PC-9 (cell line): ENCODE measurements around the gene TXNDC2. TPM values are rescaled to one million over a fixed set of nuclear protein-coding genes. Genes with fewer than 3 reads are reported as not detected.

Experiments used
- BruUV-seq: library from RNA; stranded (reverse); fragments of 400-500 nt; replicated peaks from 2 replicates; lab custom pipeline; 2021; lab: Mats Ljungman, UMichigan
- CTCF ChIA-PET: fragments of 300-600 bp; sonication (Branson Sonifier 250); formaldehyde crosslinking; loops from one replicate; lab custom pipeline; 2022; ENCODE audit warnings: antibody characterized with exemption; lab: Charles Lee
- POLR2A ChIA-PET: fragments of 300-600 bp; sonication (Branson Sonifier 250); formaldehyde crosslinking; loops from one replicate; lab custom pipeline; 2022; ENCODE audit warnings: antibody characterized with exemption; ENCODE audit not compliant: unreplicated experiment; lab: Charles Lee
- DNase-seq, 2 experiments: peaks; one replicate each; pipeline versions ENCODE4 v3.0.0 to v3.0.0-alpha.2; 2015 to 2022; ENCODE audit warnings: mixed read lengths in 1 of 2
- H2AFZ ChIP-seq: fragments of 200-600 bp; sonication (generic); 2 replicates; pipeline ENCODE4 v1.8.1; 2017; ENCODE audit warnings: antibody characterized with exemption
- H3F3A ChIP-seq: fragments of 200-600 bp; sonication (generic); 2 replicates; pipeline ENCODE4 v1.8.1; 2017; ENCODE audit warnings: antibody characterized with exemption, mild to moderate bottlenecking, low read depth; ENCODE audit not compliant: insufficient read depth
- H3K27ac ChIP-seq: fragments of 200-600 bp; sonication (generic); 2 replicates; pipeline ENCODE4 v1.6.1; 2016; ENCODE audit warnings: mixed run types
- H3K27me3 ChIP-seq: fragments of 200-600 bp; sonication (generic); 2 replicates; pipeline ENCODE4 v1.6.1; 2016; ENCODE audit warnings: low read depth, mixed run types; ENCODE audit not compliant: insufficient read depth
- H3K36me3 ChIP-seq: fragments of 200-600 bp; sonication (generic); 2 replicates; pipeline ENCODE4 v1.6.1; 2016; ENCODE audit warnings: low read depth, mixed run types
- H3K4me1 ChIP-seq: fragments of 200-600 bp; sonication (generic); replicated peaks from 2 replicates; pipeline ENCODE4 v1.6.1; 2016; ENCODE audit warnings: mixed run types; ENCODE audit not compliant: insufficient read depth
- H3K4me2 ChIP-seq: fragments of 200-600 bp; sonication (generic); 2 replicates; pipeline ENCODE4 v1.6.1; 2017; ENCODE audit warnings: mixed run types
- H3K4me3 ChIP-seq: fragments of 200-600 bp; sonication (generic); 2 replicates; pipeline ENCODE4 v1.6.1; 2016; ENCODE audit warnings: mixed run types
- H3K79me2 ChIP-seq: fragments of 200-600 bp; sonication (generic); 2 replicates; pipeline ENCODE4 v1.6.1; 2017; ENCODE audit warnings: low read depth, mixed run types
- H3K9me2 ChIP-seq: fragments of 200-600 bp; sonication (generic); 2 replicates; pipeline ENCODE4 v1.8.1; 2017; ENCODE audit warnings: mild to moderate bottlenecking; ENCODE audit not compliant: insufficient read depth
- H3K9me3 ChIP-seq: fragments of 200-600 bp; sonication (generic); 2 replicates; pipeline ENCODE4 v1.8.1; 2016; ENCODE audit warnings: low read depth; ENCODE audit not compliant: insufficient read depth
- H4K20me1 ChIP-seq: fragments of 200-600 bp; sonication (generic); 2 replicates; pipeline ENCODE4 v1.8.1; 2017; ENCODE audit not compliant: insufficient read depth
- EZH2 ChIP-seq: fragments of 200-600 bp; sonication (generic); IDR thresholded peaks from 2 replicates; pipeline ENCODE4 v1.8.0; 2017; ENCODE audit warnings: antibody characterized with exemption, low read depth
- intact Hi-C: fragments of 100-400 bp; cut with micrococcal nuclease; formaldehyde crosslinking; loops from one replicate; pipeline ENCODE4 v1.10.0; 2022; ENCODE audit not compliant: unreplicated experiment
- total RNA-seq: library from RNA; stranded (reverse); gene quantifications from 2 replicates; pipeline ENCODE4 v1.2.3, GENCODE V29; 2021
- TF ChIP-seq, protein P1 (sequence below): fragments of 200-600 bp; sonication (generic); conservative IDR thresholded peaks from 2 replicates; pipeline ENCODE4 v1.6.1; 2017; ENCODE audit warnings: mixed run types, antibody characterized with exemption, mild to moderate bottlenecking, moderate library complexity

TXNDC2 gene
- total RNA-seq, 1 experiment from 2014 or later: 0.11 TPM

DNA sequence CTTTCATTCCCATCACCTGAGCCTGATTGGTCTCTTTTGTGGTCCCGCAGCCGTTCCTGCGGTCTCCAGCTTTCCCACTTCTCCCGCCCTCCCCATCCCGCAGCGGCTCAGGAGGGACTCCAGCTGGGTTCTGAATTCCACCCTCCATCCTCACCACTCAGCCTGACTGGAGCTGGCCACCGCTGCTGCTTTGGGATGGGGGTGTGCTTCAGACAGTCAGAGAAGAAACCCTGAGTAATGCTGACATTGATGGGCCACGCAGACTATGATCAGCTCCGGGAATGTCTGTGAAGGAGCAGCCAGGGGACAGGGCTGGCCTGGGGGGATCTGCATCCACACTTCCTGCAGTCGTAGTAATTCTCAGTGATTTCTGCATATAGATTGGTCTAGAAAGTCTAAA, 45.9 kb upstream of the TXNDC2 start:
- intact Hi-C loops: no loop called here
- Histone ChIP-seq H3K27ac (no peak overlapping the region), H3K27me3 (no peaks in the 10 kb centered on the region), H3K4me2 (no peak overlapping the region), H2AFZ (no peak overlapping the region), H4K20me1 (no peaks in the 10 kb centered on the region), H3F3A (peaks cover 16% of the 10 kb centered on the region), H3K9me2 (no peaks in the 10 kb centered on the region), H3K79me2 (no peaks in the 10 kb centered on the region), H3K36me3 (no peaks in the 10 kb centered on the region), H3K4me3 (no peak overlapping the region), H3K4me1 (peaks cover 38% of the 10 kb centered on the region), H3K9me3 (no peaks in the 10 kb centered on the region)
- DNase-seq: peak in 1 of 2 experiments; percentile 5
- BruUV-seq: no TSS peak
- TF ChIP-seq, protein P1, sequence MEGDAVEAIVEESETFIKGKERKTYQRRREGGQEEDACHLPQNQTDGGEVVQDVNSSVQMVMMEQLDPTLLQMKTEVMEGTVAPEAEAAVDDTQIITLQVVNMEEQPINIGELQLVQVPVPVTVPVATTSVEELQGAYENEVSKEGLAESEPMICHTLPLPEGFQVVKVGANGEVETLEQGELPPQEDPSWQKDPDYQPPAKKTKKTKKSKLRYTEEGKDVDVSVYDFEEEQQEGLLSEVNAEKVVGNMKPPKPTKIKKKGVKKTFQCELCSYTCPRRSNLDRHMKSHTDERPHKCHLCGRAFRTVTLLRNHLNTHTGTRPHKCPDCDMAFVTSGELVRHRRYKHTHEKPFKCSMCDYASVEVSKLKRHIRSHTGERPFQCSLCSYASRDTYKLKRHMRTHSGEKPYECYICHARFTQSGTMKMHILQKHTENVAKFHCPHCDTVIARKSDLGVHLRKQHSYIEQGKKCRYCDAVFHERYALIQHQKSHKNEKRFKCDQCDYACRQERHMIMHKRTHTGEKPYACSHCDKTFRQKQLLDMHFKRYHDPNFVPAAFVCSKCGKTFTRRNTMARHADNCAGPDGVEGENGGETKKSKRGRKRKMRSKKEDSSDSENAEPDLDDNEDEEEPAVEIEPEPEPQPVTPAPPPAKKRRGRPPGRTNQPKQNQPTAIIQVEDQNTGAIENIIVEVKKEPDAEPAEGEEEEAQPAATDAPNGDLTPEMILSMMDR: no peak
- TF ChIP-seq EZH2: no peak
- CTCF ChIA-PET: no interaction called here
- POLR2A ChIA-PET: no interaction called here

DNA sequence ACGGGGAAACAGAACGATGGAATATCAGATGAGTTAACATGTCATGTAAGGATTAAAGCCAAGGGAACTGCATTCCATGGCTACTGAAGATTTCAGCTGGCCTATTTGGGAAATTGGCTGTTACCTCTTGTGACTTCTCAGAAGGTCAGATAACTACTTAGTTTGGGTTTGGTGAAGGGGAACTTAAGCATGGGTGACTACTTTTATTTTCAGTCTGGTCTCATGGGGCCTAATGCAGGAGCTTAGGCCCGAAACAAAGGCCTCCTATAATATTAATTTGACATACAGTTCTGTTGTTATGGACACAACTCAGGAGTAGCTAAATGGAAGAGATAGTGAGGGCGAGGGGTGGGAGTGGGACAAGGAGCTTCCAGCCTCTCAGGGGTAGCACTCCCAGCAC, 44.0 kb upstream of the TXNDC2 start:
- Histone ChIP-seq H2AFZ (no peak overlapping the region), H3F3A (peaks cover 20% of the 10 kb centered on the region), H3K9me2 (no peaks in the 10 kb centered on the region), H3K4me1 (peaks cover 31% of the 10 kb centered on the region), H3K79me2 (no peaks in the 10 kb centered on the region), H3K36me3 (peaks cover 6% of the 10 kb centered on the region; the same call in 1 of the 2 replicates), H3K4me2 (no peak overlapping the region), H3K27ac (no peak overlapping the region), H3K4me3 (no peak overlapping the region), H3K9me3 (no peaks in the 10 kb centered on the region), H3K27me3 (no peaks in the 10 kb centered on the region), H4K20me1 (no peaks in the 10 kb centered on the region)
- ChIA-PET CTCF (no interaction called here), POLR2A (no interaction called here)
- DNase-seq: peak in 1 of 2 experiments; percentile 8
- intact Hi-C loops: no loop called here
- BruUV-seq: no TSS peak
- no peak for TF ChIP-seq EZH2
- TF ChIP-seq, protein P1: no peak

DNA sequence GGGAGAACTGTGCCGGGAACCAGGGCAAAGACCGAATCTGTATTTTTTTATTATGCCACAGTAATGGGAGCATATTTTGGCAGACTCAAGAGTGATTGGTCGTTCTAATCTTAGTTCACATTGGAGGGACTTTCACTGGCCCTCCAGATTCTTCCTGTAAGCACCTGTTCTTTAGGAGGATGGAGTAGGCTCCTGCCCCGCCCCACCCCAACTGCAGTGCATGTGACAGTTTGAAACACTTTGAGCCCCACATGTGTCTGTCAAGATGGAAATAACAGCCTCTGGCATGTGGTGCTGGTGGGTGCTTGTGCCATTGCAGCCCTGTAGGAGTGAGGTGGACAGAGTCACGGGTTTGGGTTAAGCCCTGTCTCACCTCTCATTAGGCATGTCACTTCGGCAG, 43.3 kb upstream of the TXNDC2 start:
- no peaks in the 10 kb centered on the region for H3K27me3 ChIP-seq
- CTCF ChIA-PET: no interaction called here
- H3K79me2 ChIP-seq: no peaks in the 10 kb centered on the region
- POLR2A ChIA-PET: no interaction called here
- no peaks in the 10 kb centered on the region for H3K9me2 ChIP-seq
- peaks cover 7% of the 10 kb centered on the region; the same call in 1 of the 2 replicates for H3K36me3 ChIP-seq
- no peak overlapping the region for H3K4me3 ChIP-seq
- H3F3A ChIP-seq: peaks cover 20% of the 10 kb centered on the region
- no peak overlapping the region for H2AFZ ChIP-seq
- no peak overlapping the region for H3K27ac ChIP-seq
- H3K9me3 ChIP-seq: no peaks in the 10 kb centered on the region
- H3K4me1 ChIP-seq: peaks cover 30% of the 10 kb centered on the region
- BruUV-seq: no TSS peak
- intact Hi-C loops: no loop called here
- TF ChIP-seq, protein P1: no peak
- no peak for TF ChIP-seq EZH2
- DNase-seq: peak in 1 of 2 experiments; percentile 11
- H3K4me2 ChIP-seq: no peak overlapping the region
- H4K20me1 ChIP-seq: no peaks in the 10 kb centered on the region
